Measurements from ENCODE around the gene TOGARAM1. TPM values are rescaled to one million over a fixed set of nuclear protein-coding genes. Genes with fewer than 3 reads are reported as not detected.

The TOGARAM1 gene
- total RNA-seq, 1 donor from 2014 or later, result 14.7 TPM

- H3K4me2 ChIP-seq (ENCODE audit: low read length), result no peak overlapping the region
- H3K9me3 ChIP-seq (ENCODE audit: insufficient read depth, low read depth, low read length), result no peaks in the 10 kb centered on the region
- peaks cover 3% of the 10 kb centered on the region for H3K9me3 Mint-ChIP-seq (ENCODE audit: unreplicated experiment)
- no peak for TF ChIP-seq EZH2 (IDR thresholded peaks at IDR 0.05; ENCODE audit: insufficient read depth, low read length)
- TF ChIP-seq CTCF (IDR thresholded peaks at IDR 0.05; ENCODE audit: insufficient read depth, low read depth, low read length), result no peak
- peaks cover 8% of the 10 kb centered on the region for H4K20me1 ChIP-seq (ENCODE audit: insufficient read depth, low read length)
- H3K4me1 Mint-ChIP-seq (ENCODE audit: low read depth, unreplicated experiment), result peaks cover 6% of the 10 kb centered on the region
- peaks cover 22% of the 10 kb centered on the region for H3K79me2 ChIP-seq (ENCODE audit: insufficient read depth, low read length)
- no peak for FAIRE-seq
- H2AFZ ChIP-seq (ENCODE audit: low read depth, low read length), result no peak overlapping the region
- peaks cover 4% of the 10 kb centered on the region for H3K4me1 ChIP-seq (ENCODE audit: insufficient read depth, low read length)
- H3K36me3 Mint-ChIP-seq (ENCODE audit: low read depth, unreplicated experiment), result peaks cover 27% of the 10 kb centered on the region
- no peaks in the 10 kb centered on the region for H3K27me3 Mint-ChIP-seq (ENCODE audit: low read depth, unreplicated experiment)
- H3K27me3 ChIP-seq (ENCODE audit: insufficient read depth, low read length), result no peaks in the 10 kb centered on the region
- H3K27ac ChIP-seq (ENCODE audit: low read depth, low read length), result no peak overlapping the region
- no peak for DNase-seq (ENCODE audit: low read depth)
- no peak overlapping the region for H3K4me3 ChIP-seq (ENCODE audit: insufficient read depth, low read depth, low read length)
- no peak overlapping the region for H3K27ac Mint-ChIP-seq (ENCODE audit: unreplicated experiment)
- H3K9ac ChIP-seq (ENCODE audit: low read length), result no peak overlapping the region
- H3K36me3 ChIP-seq (ENCODE audit: insufficient read depth, low read length), result no peaks in the 10 kb centered on the region
- no peak overlapping the region for H3K4me3 Mint-ChIP-seq (ENCODE audit: unreplicated experiment)
Observed at GRCh38 chr14:44942436-44942835, 19.6 kb upstream of the TOGARAM1 start.

- Histone ChIP-seq H3K9ac (ENCODE audit: low read length) (no peak overlapping the region), H3K4me3 (ENCODE audit: insufficient read depth, low read depth, low read length) (no peak overlapping the region), H2AFZ (ENCODE audit: low read depth, low read length) (no peak overlapping the region), H3K4me2 (ENCODE audit: low read length) (no peak overlapping the region), H3K27me3 (ENCODE audit: insufficient read depth, low read length) (no peaks in the 10 kb centered on the region), H3K79me2 (ENCODE audit: insufficient read depth, low read length) (peaks cover 20% of the 10 kb centered on the region), H3K27ac (ENCODE audit: low read depth, low read length) (no peak overlapping the region), H3K4me1 (ENCODE audit: insufficient read depth, low read length) (peaks cover 4% of the 10 kb centered on the region), H3K9me3 (ENCODE audit: insufficient read depth, low read depth, low read length) (no peaks in the 10 kb centered on the region), H3K36me3 (ENCODE audit: insufficient read depth, low read length) (no peaks in the 10 kb centered on the region), H4K20me1 (ENCODE audit: insufficient read depth, low read length) (peaks cover 8% of the 10 kb centered on the region)
- Mint-ChIP-seq H3K4me3 (ENCODE audit: unreplicated experiment) (no peak overlapping the region), H3K9me3 (ENCODE audit: unreplicated experiment) (no peaks in the 10 kb centered on the region), H3K27ac (ENCODE audit: unreplicated experiment) (no peak overlapping the region), H3K4me1 (ENCODE audit: low read depth, unreplicated experiment) (peaks cover 5% of the 10 kb centered on the region), H3K36me3 (ENCODE audit: low read depth, unreplicated experiment) (peaks cover 17% of the 10 kb centered on the region), H3K27me3 (ENCODE audit: low read depth, unreplicated experiment) (no peaks in the 10 kb centered on the region)
- no peak for FAIRE-seq
- no peak for DNase-seq (ENCODE audit: low read depth)
- no peak for TF ChIP-seq EZH2 (IDR thresholded peaks at IDR 0.05; ENCODE audit: insufficient read depth, low read length)
Observed at GRCh38 chr14:44944107-44944506, 17.9 kb upstream of the TOGARAM1 start.

- Histone ChIP-seq H3K4me2 (ENCODE audit: low read length) (peak overlapping the region; percentile 47), H3K4me3 (ENCODE audit: insufficient read depth, low read depth, low read length) (no peak overlapping the region), H4K20me1 (ENCODE audit: insufficient read depth, low read length) (peaks cover 8% of the 10 kb centered on the region), H3K4me1 (ENCODE audit: insufficient read depth, low read length) (peaks cover 4% of the 10 kb centered on the region), H3K9ac (ENCODE audit: low read length) (no peak overlapping the region), H3K27ac (ENCODE audit: low read depth, low read length) (peak overlapping the region; percentile 53), H3K79me2 (ENCODE audit: insufficient read depth, low read length) (peaks cover 23% of the 10 kb centered on the region), H2AFZ (ENCODE audit: low read depth, low read length) (no peak overlapping the region), H3K9me3 (ENCODE audit: insufficient read depth, low read depth, low read length) (no peaks in the 10 kb centered on the region), H3K36me3 (ENCODE audit: insufficient read depth, low read length) (no peaks in the 10 kb centered on the region), H3K27me3 (ENCODE audit: insufficient read depth, low read length) (no peaks in the 10 kb centered on the region)
- H3K4me3 Mint-ChIP-seq (ENCODE audit: unreplicated experiment), result no peak overlapping the region
- peak; percentile 96 for DNase-seq (ENCODE audit: low read depth)
- no peaks in the 10 kb centered on the region for H3K27me3 Mint-ChIP-seq (ENCODE audit: low read depth, unreplicated experiment)
- no peaks in the 10 kb centered on the region for H3K9me3 Mint-ChIP-seq (ENCODE audit: unreplicated experiment)
- peaks cover 15% of the 10 kb centered on the region for H3K36me3 Mint-ChIP-seq (ENCODE audit: low read depth, unreplicated experiment)
- H3K27ac Mint-ChIP-seq (ENCODE audit: unreplicated experiment), result no peak overlapping the region
- no peaks in the 10 kb centered on the region for H3K4me1 Mint-ChIP-seq (ENCODE audit: low read depth, unreplicated experiment)
- peak; percentile 94 for FAIRE-seq
- TF ChIP-seq CTCF (IDR thresholded peaks at IDR 0.05; ENCODE audit: insufficient read depth, low read depth, low read length), result no peak
- no peak for TF ChIP-seq EZH2 (IDR thresholded peaks at IDR 0.05; ENCODE audit: insufficient read depth, low read length)
Observed at GRCh38 chr14:44945264-44945663, 16.7 kb upstream of the TOGARAM1 start.

All from astrocyte (in vitro differentiated cells and primary cell).